Prostate gland (tissue), 2 donors: ENCODE measurements around the gene DLG2.

Experiments used
- POLR2AphosphoS5 ChIP-seq: sonication (generic); formaldehyde crosslinking; IDR thresholded peaks from one replicate; pipeline ENCODE4 v1.6.1; 2017; ENCODE audit warnings: antibody characterized with exemption
- TF ChIP-seq, protein P1 (sequence below), 4 experiments: fragments of 200-600 bp in 2 of 4; fragments of 450-650 bp in 2 of 4; sonication (generic) in 2 of 4; IDR thresholded peaks; 1 replicate in 3 of 4; 2 replicates in 1 of 4; pipeline ENCODE4 v1.5.1; 2016 to 2019; ENCODE audit warnings: antibody characterized with exemption in 4 of 4, mild to moderate bottlenecking in 2 of 4, moderate library complexity in 2 of 4

DNA sequence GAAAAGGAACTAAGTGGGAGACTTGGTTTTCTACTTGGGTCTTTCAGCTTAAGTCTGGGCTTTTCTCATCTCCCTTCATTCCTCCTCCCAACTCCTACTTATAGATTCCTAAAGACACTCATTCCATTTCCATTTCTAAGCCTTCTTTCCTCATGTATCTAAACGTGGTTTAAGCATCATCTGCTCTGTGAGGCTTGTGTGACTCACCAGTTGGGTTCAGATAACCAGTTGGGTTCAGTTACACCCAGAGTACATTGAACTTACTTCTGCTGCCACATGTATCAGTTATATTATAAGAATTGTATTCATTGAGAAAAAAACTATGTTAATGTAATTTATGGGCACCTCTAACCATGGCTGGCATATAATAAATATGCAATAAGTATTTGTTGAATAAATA is 1509.8 kb downstream of the DLG2 start:
- TF ChIP-seq, protein P1, sequence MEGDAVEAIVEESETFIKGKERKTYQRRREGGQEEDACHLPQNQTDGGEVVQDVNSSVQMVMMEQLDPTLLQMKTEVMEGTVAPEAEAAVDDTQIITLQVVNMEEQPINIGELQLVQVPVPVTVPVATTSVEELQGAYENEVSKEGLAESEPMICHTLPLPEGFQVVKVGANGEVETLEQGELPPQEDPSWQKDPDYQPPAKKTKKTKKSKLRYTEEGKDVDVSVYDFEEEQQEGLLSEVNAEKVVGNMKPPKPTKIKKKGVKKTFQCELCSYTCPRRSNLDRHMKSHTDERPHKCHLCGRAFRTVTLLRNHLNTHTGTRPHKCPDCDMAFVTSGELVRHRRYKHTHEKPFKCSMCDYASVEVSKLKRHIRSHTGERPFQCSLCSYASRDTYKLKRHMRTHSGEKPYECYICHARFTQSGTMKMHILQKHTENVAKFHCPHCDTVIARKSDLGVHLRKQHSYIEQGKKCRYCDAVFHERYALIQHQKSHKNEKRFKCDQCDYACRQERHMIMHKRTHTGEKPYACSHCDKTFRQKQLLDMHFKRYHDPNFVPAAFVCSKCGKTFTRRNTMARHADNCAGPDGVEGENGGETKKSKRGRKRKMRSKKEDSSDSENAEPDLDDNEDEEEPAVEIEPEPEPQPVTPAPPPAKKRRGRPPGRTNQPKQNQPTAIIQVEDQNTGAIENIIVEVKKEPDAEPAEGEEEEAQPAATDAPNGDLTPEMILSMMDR (IDR thresholded peaks at IDR 0.05): no peak
- TF ChIP-seq POLR2AphosphoS5: no peak
